Measurements from ENCODE around the gene DDR1.

Gene DDR1

GRCh38 chr6:30881392-30882203 is 2.7 kb upstream of the DDR1 start:
- DNase-seq = no peak

- DNase-seq = no peak
Observed at GRCh38 chr6:30882204-30882758, 2.0 kb upstream of the DDR1 start.

- no peak for DNase-seq
Observed at GRCh38 chr6:30882759-30883684, 1.3 kb upstream of the DDR1 start.

GRCh38 chr6:30884521-30885480 is 482 bp downstream of the DDR1 start:
- DNase-seq = no peak

GRCh38 chr6:30885481-30885998 is 1.2 kb downstream of the DDR1 start:
- no peak for DNase-seq

GRCh38 chr6:30885999-30886896 is 1.9 kb downstream of the DDR1 start:
- peak; percentile 5 to 19 for DNase-seq

GRCh38 chr6:30886897-30887255 is 2.6 kb downstream of the DDR1 start:
- no peak for DNase-seq

GRCh38 chr6:30887901-30888815 is 3.8 kb downstream of the DDR1 start:
- DNase-seq = no peak

GRCh38 chr6:30888816-30889495 is 4.6 kb downstream of the DDR1 start:
- no peak for DNase-seq

- no peak for DNase-seq
Observed at GRCh38 chr6:30889496-30889885, 5.2 kb downstream of the DDR1 start.

- DNase-seq = no peak
Observed at GRCh38 chr6:30889921-30890645, 5.8 kb downstream of the DDR1 start.

- no peak for DNase-seq
Observed at GRCh38 chr6:30890646-30891449, 6.5 kb downstream of the DDR1 start.

- no peak for DNase-seq
Observed at GRCh38 chr6:30891450-30891723, 7.1 kb downstream of the DDR1 start.

GRCh38 chr6:30891816-30892538 is 7.7 kb downstream of the DDR1 start:
- DNase-seq = no peak

- no peak for DNase-seq
Observed at GRCh38 chr6:30893001-30893591, 8.8 kb downstream of the DDR1 start.

- DNase-seq = no peak
Observed at GRCh38 chr6:30893666-30894065, 9.3 kb downstream of the DDR1 start.

GRCh38 chr6:30894381-30894780 is 10.1 kb downstream of the DDR1 start:
- no peak for DNase-seq
